ENCODE results near the gene ZNF26. TPM values are rescaled to one million over a fixed set of nuclear protein-coding genes. Genes with fewer than 3 reads are reported as not detected.

Gene ZNF26, protein sequence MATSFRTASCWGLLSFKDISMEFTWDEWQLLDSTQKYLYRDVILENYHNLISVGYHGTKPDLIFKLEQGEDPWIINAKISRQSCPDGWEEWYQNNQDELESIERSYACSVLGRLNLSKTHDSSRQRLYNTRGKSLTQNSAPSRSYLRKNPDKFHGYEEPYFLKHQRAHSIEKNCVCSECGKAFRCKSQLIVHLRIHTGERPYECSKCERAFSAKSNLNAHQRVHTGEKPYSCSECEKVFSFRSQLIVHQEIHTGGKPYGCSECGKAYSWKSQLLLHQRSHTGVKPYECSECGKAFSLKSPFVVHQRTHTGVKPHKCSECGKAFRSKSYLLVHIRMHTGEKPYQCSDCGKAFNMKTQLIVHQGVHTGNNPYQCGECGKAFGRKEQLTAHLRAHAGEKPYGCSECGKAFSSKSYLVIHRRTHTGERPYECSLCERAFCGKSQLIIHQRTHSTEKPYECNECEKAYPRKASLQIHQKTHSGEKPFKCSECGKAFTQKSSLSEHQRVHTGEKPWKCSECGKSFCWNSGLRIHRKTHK
- total RNA-seq = 8.2 and 11.1 TPM in 2 replicates

DNA sequence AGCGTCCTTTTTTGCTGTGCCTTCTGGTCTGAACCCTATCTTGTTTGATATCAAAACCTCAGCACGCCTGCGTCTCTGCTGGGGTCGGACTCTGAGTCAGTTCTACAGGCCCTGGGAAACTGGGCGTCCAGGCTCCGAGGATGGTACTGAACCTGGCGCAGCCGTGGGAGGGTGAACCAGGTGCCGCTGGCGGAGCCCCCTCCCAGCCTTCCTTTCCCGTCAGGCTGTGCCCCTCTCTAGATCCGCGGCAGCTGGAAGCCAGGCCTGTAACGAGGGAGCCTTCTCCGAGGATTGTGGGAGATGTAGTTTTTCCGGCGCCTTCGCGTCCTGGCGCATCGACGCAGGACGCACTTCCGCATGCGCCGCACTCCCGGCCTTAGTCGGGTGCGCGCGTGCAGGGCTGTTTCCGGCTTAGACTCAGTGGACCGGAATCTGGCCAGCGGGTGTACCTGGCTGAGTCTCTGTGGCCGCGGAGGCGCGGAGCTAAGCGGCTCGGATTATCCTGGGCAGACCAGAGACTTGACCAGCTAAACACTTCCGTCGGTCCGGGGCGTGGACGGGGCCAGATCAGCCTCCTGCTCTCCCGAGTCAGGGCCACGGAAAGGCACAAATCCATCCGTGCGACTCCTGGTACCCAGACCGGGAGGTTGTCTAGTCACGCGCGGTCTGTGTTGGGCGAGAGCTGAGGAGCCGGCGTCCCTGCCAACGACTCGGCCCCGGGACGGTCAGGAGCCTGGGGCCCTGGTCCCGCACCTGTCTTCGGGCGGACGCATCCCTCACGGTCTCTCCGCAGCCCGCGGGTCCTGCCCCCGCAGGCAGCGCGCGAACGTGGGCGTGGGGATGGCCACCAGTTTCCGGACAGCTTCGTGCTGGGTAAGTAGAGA lies at the start of gene ZNF26:
TSS of gene ZNF26 (plus strand) at position 367 of the 884 bp plus-strand sequence. CDS start at position 841, 474 bp downstream.

DNA sequence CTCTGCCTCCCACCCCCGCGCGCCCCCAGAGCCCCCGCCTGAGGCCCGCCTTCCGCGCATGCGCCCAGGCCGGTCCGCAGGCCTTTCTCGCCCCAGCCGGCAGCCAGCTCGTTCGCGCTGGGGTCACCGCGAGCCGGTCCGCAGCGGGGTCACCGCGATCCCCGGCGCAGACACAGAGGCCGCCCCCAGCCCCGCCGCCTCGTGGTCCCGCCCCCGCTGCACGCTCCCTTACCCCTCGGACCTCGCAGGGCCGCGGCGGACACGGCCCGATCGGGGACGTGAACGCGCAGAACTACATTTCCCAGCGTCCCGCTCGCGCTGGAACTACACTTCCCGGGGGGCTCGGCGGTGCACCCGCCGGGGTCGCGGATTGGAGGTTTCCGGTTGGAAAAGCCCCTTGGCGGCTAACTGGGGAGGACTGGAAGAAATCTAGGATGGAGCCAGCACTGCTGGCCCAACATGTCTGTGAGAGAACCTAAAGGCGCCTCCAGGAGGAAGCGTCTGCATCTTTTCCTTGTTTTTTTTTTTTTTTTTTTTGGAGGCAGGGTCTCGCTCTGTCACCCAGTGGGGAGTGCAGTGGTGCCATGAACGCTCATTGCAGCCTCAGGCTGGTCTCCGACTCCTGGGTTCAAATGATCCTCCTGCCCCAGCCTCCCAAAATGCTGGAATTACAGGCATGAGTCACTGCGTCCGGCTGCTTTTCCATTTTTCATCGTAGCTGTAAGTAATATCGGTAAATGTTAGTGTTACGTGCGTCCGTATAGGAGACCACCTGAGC lies 30.0 kb upstream of the ZNF26 start, which contains the start of gene ZNF605:
TSS of gene ZNF605 (minus strand) at position 296 of the 778 bp plus-strand sequence. CDS start 10,671 bp downstream, outside the sequence.

DNA sequence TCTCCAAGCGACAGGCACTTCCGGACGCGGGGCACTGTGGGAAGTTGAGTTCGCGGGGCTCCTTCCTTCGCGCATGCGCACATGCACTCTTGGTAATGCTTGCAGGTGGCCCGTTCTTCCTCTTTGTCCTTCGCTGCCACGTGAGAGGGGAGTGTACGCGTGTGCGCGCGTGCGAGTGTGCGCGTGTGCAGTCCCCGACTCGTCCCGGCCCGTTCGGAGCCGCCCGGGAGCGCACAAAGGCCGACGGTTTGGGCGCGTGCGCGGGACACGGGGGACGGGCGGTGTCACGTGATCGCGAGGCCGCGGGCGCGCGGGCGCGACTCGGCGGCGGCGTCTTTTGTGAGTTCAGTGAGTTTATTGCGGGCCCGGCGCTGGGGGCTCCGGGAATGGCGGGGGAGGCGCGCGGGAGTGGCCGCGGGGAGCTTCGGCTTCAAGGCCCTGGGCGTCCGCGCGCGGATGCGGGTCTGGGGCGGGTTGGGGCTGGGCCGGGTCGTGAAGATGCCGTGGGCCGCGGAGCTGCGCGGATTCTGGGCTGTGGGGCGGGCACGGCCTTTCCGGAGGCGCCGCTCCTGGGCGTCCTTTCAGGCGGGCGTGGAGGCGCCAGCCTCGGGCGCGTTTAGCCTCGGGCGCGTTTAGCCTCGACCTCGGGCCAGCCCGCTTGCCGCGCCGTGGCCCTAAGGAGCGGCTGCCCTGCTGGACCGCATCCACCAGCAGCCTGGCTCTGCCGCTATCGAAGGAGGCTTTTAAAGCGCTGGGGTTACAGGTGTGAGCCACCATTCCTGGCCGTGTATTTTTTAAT lies 51.2 kb downstream of the ZNF26 start, which contains the start of gene ZNF84:
TSS of gene ZNF84 (plus strand) at position 303 of the 799 bp plus-strand sequence. CDS start 3,959 bp downstream, outside the sequence.

Other genes starting within 250 kb of the ZNF26 start
- 52.4 and 63.3 TPM in 2 replicates for gene ANKLE2, start 224.5 kb upstream of the ZNF26 start, total RNA-seq
- 103 and 185 TPM in 2 replicates for gene GOLGA3, start 157.5 kb upstream of the ZNF26 start, total RNA-seq
- gene CHFR, start 98.8 kb upstream of the ZNF26 start, total RNA-seq = 28.7 TPM in 2 replicates
- gene ZNF605, start 30.1 kb upstream of the ZNF26 start, total RNA-seq = 8.1 and 10.1 TPM in 2 replicates
- 17.4 and 23.9 TPM in 2 replicates for gene ZNF84, start 51.1 kb downstream of the ZNF26 start, total RNA-seq
- 28.5 and 31.4 TPM in 2 replicates for gene ZNF140, start 94.6 kb downstream of the ZNF26 start, total RNA-seq
- 0.71 and 0.92 TPM in 2 replicates for gene ZNF891, start 143.9 kb downstream of the ZNF26 start, total RNA-seq
- gene ZNF10, start 144.3 kb downstream of the ZNF26 start, total RNA-seq = 6.0 and 8.5 TPM in 2 replicates
- 25.3 and 26.6 TPM in 2 replicates for gene ZNF268, start 195.1 kb downstream of the ZNF26 start, total RNA-seq
- not detected in 2 replicates for gene ANHX, start 249.5 kb downstream of the ZNF26 start, total RNA-seq